ENCODE data around the gene IPO4. TPM values are rescaled to one million over a fixed set of nuclear protein-coding genes. Genes with fewer than 3 reads are reported as not detected.

IPO4 gene
- total and polyA plus RNA-seq, 2 experiments from 2014 or later, result 19.0 to 19.5 TPM

DNA sequence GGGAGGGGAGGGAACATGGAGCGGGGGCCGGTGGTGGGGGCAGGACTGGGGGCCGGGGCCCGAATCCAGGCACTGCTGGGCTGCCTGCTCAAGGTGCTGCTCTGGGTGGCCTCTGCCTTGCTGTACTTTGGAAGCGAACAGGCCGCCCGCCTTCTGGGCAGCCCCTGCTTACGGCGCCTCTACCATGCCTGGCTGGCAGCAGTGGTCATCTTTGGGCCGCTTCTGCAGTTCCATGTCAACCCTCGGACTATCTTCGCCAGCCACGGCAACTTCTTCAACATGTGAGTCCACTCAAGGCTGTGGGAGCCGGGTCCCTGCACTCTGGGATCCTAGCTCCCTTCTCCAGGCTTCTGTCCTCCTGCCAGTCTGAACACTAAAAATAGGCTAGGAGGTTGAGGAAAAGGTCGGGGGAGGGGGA is 57.1 kb downstream of the IPO4 start:
- Histone ChIP-seq H3K9me3 (ENCODE audit: low read depth) (no peaks in the 10 kb centered on the region), H4K20me1 (ENCODE audit: insufficient read depth, poor library complexity, severe bottlenecking) (no peaks in the 10 kb centered on the region), H3K27ac (no peak overlapping the region), H3K36me3 (replicated peaks; ENCODE audit: insufficient read depth, low read depth) (no peaks in the 10 kb centered on the region), H3K4me3 (no peak overlapping the region), H3K4me2 (no peak overlapping the region), H3K9me2 (replicated peaks; ENCODE audit: insufficient read depth) (no peaks in the 10 kb centered on the region), H3K4me1 (ENCODE audit: insufficient read depth) (peaks cover under 1% of the 10 kb centered on the region), H2AFZ (no peak overlapping the region), H3K79me2 (peaks cover 5% of the 10 kb centered on the region), H3K27me3 (no peaks in the 10 kb centered on the region)
- 89% methylated on average over 9 of the region's 15 CpGs for whole genome bisulfite sequencing (ENCODE audit: low lambda C conversion rate, missing lambda C conversion rate)
- DNase-seq (ENCODE audit: low spot score), result no peak
- TF ChIP-seq EZH2 (IDR thresholded peaks at IDR 0.05; ENCODE audit: borderline replicate concordance) (no peak), EZH2phosphoT487 (IDR thresholded peaks at IDR 0.05; ENCODE audit: low read depth, severe bottlenecking, unreplicated experiment) (no peak)
- TF ChIP-seq, protein P1, sequence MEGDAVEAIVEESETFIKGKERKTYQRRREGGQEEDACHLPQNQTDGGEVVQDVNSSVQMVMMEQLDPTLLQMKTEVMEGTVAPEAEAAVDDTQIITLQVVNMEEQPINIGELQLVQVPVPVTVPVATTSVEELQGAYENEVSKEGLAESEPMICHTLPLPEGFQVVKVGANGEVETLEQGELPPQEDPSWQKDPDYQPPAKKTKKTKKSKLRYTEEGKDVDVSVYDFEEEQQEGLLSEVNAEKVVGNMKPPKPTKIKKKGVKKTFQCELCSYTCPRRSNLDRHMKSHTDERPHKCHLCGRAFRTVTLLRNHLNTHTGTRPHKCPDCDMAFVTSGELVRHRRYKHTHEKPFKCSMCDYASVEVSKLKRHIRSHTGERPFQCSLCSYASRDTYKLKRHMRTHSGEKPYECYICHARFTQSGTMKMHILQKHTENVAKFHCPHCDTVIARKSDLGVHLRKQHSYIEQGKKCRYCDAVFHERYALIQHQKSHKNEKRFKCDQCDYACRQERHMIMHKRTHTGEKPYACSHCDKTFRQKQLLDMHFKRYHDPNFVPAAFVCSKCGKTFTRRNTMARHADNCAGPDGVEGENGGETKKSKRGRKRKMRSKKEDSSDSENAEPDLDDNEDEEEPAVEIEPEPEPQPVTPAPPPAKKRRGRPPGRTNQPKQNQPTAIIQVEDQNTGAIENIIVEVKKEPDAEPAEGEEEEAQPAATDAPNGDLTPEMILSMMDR (IDR thresholded peaks at IDR 0.05; ENCODE audit: poor library complexity), result no peak

DNA sequence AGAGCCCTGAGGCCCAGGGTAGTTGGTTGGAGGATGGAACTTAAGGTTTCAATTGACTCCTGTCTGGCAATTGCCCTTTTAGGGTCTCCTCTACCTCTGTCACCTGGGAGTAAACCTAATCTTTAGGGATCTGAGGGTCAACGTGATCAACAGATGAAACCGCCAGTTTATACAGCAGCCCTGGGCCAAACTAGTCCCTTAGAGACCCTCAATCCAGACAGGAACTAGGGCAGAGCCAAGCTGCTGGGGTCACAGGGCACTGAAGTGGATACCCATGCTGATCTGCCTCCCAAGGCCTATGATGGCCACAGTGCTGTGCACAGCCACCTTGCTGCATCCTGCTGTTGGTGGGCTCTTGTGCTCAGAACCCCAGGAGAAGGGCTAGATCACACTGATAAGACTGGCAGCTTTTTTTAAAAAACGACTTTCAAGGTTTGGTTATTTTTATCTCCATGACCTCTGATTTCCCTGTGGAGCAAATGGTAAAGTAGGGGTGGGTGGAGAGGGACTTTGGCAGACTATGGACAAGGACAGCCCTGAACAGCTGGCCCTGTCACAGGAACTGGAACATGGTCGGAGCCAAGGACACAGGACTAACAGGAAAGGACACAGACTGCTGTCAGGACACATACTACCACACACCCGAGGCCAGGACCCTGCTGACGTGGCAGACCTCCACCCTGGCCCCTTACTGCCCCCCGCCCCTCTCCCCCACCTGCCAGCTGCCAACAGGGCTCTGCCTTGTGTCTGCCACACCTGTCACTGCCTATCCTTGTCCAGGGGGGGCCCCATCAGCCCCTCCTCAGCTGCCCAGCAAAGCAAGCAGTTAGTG is 57.7 kb downstream of the IPO4 start:
- no peak overlapping the region for H2AFZ ChIP-seq
- H3K79me2 ChIP-seq, result no peaks in the 10 kb centered on the region
- H4K20me1 ChIP-seq (ENCODE audit: insufficient read depth, poor library complexity, severe bottlenecking), result no peaks in the 10 kb centered on the region
- H3K4me1 ChIP-seq (ENCODE audit: insufficient read depth), result no peaks in the 10 kb centered on the region
- no peaks in the 10 kb centered on the region for H3K9me2 ChIP-seq (replicated peaks; ENCODE audit: insufficient read depth)
- no peak overlapping the region for H3K27ac ChIP-seq
- no peaks in the 10 kb centered on the region for H3K36me3 ChIP-seq (replicated peaks; ENCODE audit: insufficient read depth, low read depth)
- no peak overlapping the region for H3K4me3 ChIP-seq
- H3K4me2 ChIP-seq, result no peak overlapping the region
- DNase-seq (ENCODE audit: low spot score), result no peak
- no peaks in the 10 kb centered on the region for H3K9me3 ChIP-seq (ENCODE audit: low read depth)
- no peaks in the 10 kb centered on the region for H3K27me3 ChIP-seq
- WGBS (ENCODE audit: low lambda C conversion rate, missing lambda C conversion rate), result 64% methylated on average over 7 of the region's 7 CpGs
- TF ChIP-seq, protein P1 (IDR thresholded peaks at IDR 0.05; ENCODE audit: poor library complexity), result no peak
- TF ChIP-seq EZH2phosphoT487 (IDR thresholded peaks at IDR 0.05; ENCODE audit: low read depth, severe bottlenecking, unreplicated experiment) (no peak), EZH2 (IDR thresholded peaks at IDR 0.05; ENCODE audit: borderline replicate concordance) (no peak)

DNA sequence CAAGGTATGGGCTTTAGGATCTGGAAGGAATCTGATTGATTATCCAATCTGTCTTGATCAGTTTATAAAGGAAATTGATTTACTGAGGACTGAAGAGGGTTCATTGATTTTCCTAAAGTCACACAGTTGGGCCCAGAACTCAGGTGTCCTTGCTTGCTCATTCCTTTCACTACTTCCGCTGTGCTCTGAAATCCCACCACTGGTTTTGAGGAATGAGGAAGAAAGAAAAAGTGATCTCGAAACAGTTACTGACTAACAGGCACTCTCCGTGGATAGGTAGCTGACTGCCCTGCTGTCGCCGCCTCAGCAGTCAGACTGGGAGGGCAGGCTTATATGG is 58.3 kb downstream of the IPO4 start, which contains the start of gene FITM1:
Gene FITM1, plus strand, starts transcription at position 280 of the 337 bp plus-strand sequence. CDS start 905 bp downstream, outside the sequence.
- Histone ChIP-seq H3K79me2 (no peaks in the 10 kb centered on the region), H4K20me1 (ENCODE audit: insufficient read depth, poor library complexity, severe bottlenecking) (no peaks in the 10 kb centered on the region), H3K9me2 (replicated peaks; ENCODE audit: insufficient read depth) (no peaks in the 10 kb centered on the region), H3K27me3 (no peaks in the 10 kb centered on the region), H3K9me3 (ENCODE audit: low read depth) (no peaks in the 10 kb centered on the region), H3K4me2 (no peak within 1 kb of the TSS), H3K27ac (no peak within 1 kb of the TSS), H2AFZ (no peak within 1 kb of the TSS), H3K36me3 (replicated peaks; ENCODE audit: insufficient read depth, low read depth) (no peaks in the 10 kb centered on the region), H3K4me3 (no peak within 1 kb of the TSS), H3K4me1 (ENCODE audit: insufficient read depth) (no peaks in the 10 kb centered on the region)
- WGBS (ENCODE audit: low lambda C conversion rate, missing lambda C conversion rate), result 81% methylated on average over 5 of the region's 5 CpGs
- no peak for TF ChIP-seq EZH2 (IDR thresholded peaks at IDR 0.05; ENCODE audit: borderline replicate concordance)
- TF ChIP-seq EZH2phosphoT487 (IDR thresholded peaks at IDR 0.05; ENCODE audit: low read depth, severe bottlenecking, unreplicated experiment), result no peak
- no peak for DNase-seq (ENCODE audit: low spot score)

Small RNA genes within 50 kb of the gene (microRNA-seq; reads per million reads assigned to microRNA genes)
- gene MIR7703, result not detected

Small RNA genes within 50 kb of the gene (small RNA-seq; reads per million reads assigned to genes)
- gene AL136295.4 (not detected), gene CHMP4A (not detected), gene IPO4 (0.09 reads per million), gene IRF9 (not detected), gene MDP1 (not detected), gene RNA5SP383 (not detected)

Other genes with a start within 250 kb of the IPO4 start
Only the 30 nearest of the 34 such genes appear.
- gene DHRS4L2, start 199.9 kb downstream of the IPO4 start, total RNA-seq, result 14.6 and 15.2 TPM in 2 replicates
- 22.6 and 28.4 TPM in 2 replicates for gene DHRS4L2, start 199.9 kb downstream of the IPO4 start, polyA plus RNA-seq
- 0.37 and 0.40 TPM in 2 replicates for gene CARMIL3, start 136.8 kb downstream of the IPO4 start, total RNA-seq
- gene CARMIL3, start 136.8 kb downstream of the IPO4 start, polyA plus RNA-seq, result 0.46 TPM in 1 of 2 replicates, not detected in the other
- gene CPNE6, start 117.3 kb downstream of the IPO4 start, total RNA-seq, result not detected in 2 replicates
- gene CPNE6, start 117.3 kb downstream of the IPO4 start, polyA plus RNA-seq, result not detected in 2 replicates
- gene PCK2, start 94.5 kb downstream of the IPO4 start, total RNA-seq, result 68.7 and 76.5 TPM in 2 replicates
- 75.0 and 88.8 TPM in 2 replicates for gene PCK2, start 94.5 kb downstream of the IPO4 start, polyA plus RNA-seq
- gene DCAF11, start 74.0 kb downstream of the IPO4 start, total RNA-seq, result 78.9 and 85.4 TPM in 2 replicates
- gene DCAF11, start 74.0 kb downstream of the IPO4 start, polyA plus RNA-seq, result 50.3 and 55.6 TPM in 2 replicates
- gene NRL, start 73.9 kb downstream of the IPO4 start, total RNA-seq, result 1.2 and 4.8 TPM in 2 replicates
- gene NRL, start 73.9 kb downstream of the IPO4 start, polyA plus RNA-seq, result 2.4 and 3.3 TPM in 2 replicates
- gene FITM1, start 58.2 kb downstream of the IPO4 start, total RNA-seq, result 0.24 and 1.0 TPM in 2 replicates
- 0.62 and 2.2 TPM in 2 replicates for gene FITM1, start 58.2 kb downstream of the IPO4 start, polyA plus RNA-seq
- gene PSME1, start 52.6 kb downstream of the IPO4 start, total RNA-seq, result 123 and 134 TPM in 2 replicates
- gene PSME1, start 52.6 kb downstream of the IPO4 start, polyA plus RNA-seq, result 202 and 238 TPM in 2 replicates
- gene EMC9, start 47.2 kb downstream of the IPO4 start, total RNA-seq, result 13.8 TPM in 2 replicates
- 32.2 and 34.1 TPM in 2 replicates for gene EMC9, start 47.2 kb downstream of the IPO4 start, polyA plus RNA-seq
- 62.7 and 75.5 TPM in 2 replicates for gene PSME2, start 42.2 kb downstream of the IPO4 start, total RNA-seq
- 178 and 189 TPM in 2 replicates for gene PSME2, start 42.2 kb downstream of the IPO4 start, polyA plus RNA-seq
- 27.8 and 35.0 TPM in 2 replicates for gene RNF31, start 41.3 kb downstream of the IPO4 start, total RNA-seq
- 27.3 and 29.7 TPM in 2 replicates for gene RNF31, start 41.3 kb downstream of the IPO4 start, polyA plus RNA-seq
- gene IRF9, start 27.6 kb downstream of the IPO4 start, total RNA-seq, result 33.7 and 42.7 TPM in 2 replicates
- gene IRF9, start 27.6 kb downstream of the IPO4 start, polyA plus RNA-seq, result 66.9 and 79.5 TPM in 2 replicates
- 28.5 and 44.8 TPM in 2 replicates for gene REC8, start 16.7 kb downstream of the IPO4 start, total RNA-seq
- gene REC8, start 16.7 kb downstream of the IPO4 start, polyA plus RNA-seq, result 170 and 193 TPM in 2 replicates
- gene TM9SF1, start 6.6 kb upstream of the IPO4 start, total RNA-seq, result 68.1 and 75.4 TPM in 2 replicates
- gene TM9SF1, start 6.6 kb upstream of the IPO4 start, polyA plus RNA-seq, result 84.0 and 86.1 TPM in 2 replicates
- 0.84 TPM in 1 of 2 replicates, not detected in the other for gene TSSK4, start 16.9 kb upstream of the IPO4 start, total RNA-seq
- gene TSSK4, start 16.9 kb upstream of the IPO4 start, polyA plus RNA-seq, result 0.74 and 1.4 TPM in 2 replicates
- gene CHMP4A, start 24.7 kb upstream of the IPO4 start, total RNA-seq, result 25.6 and 40.8 TPM in 2 replicates
- 73.6 and 106 TPM in 2 replicates for gene CHMP4A, start 24.7 kb upstream of the IPO4 start, polyA plus RNA-seq
- gene MDP1, start 27.2 kb upstream of the IPO4 start, total RNA-seq, result 8.0 and 12.2 TPM in 2 replicates
- gene MDP1, start 27.2 kb upstream of the IPO4 start, polyA plus RNA-seq, result 16.1 and 20.9 TPM in 2 replicates
- gene NEDD8, start 43.6 kb upstream of the IPO4 start, total RNA-seq, result 158 and 162 TPM in 2 replicates
- gene NEDD8, start 43.6 kb upstream of the IPO4 start, polyA plus RNA-seq, result 326 TPM in 2 replicates
- gene GMPR2, start 44.1 kb upstream of the IPO4 start, total RNA-seq, result 70.2 and 83.4 TPM in 2 replicates
- gene GMPR2, start 44.1 kb upstream of the IPO4 start, polyA plus RNA-seq, result 62.4 and 69.6 TPM in 2 replicates
- gene TINF2, start 53.8 kb upstream of the IPO4 start, total RNA-seq, result 34.0 and 36.5 TPM in 2 replicates
- 39.6 and 42.5 TPM in 2 replicates for gene TINF2, start 53.8 kb upstream of the IPO4 start, polyA plus RNA-seq
- 0.33 and 0.56 TPM in 2 replicates for gene TGM1, start 74.4 kb upstream of the IPO4 start, total RNA-seq
- gene TGM1, start 74.4 kb upstream of the IPO4 start, polyA plus RNA-seq, result 1.5 and 1.9 TPM in 2 replicates
- 13.0 and 18.2 TPM in 2 replicates for gene RABGGTA, start 82.8 kb upstream of the IPO4 start, total RNA-seq
- gene RABGGTA, start 82.8 kb upstream of the IPO4 start, polyA plus RNA-seq, result 36.0 and 52.1 TPM in 2 replicates
- gene DHRS1, start 111.0 kb upstream of the IPO4 start, total RNA-seq, result 23.0 and 29.9 TPM in 2 replicates
- gene DHRS1, start 111.0 kb upstream of the IPO4 start, polyA plus RNA-seq, result 39.5 and 55.9 TPM in 2 replicates
- 12.5 and 13.2 TPM in 2 replicates for gene NOP9, start 111.0 kb upstream of the IPO4 start, total RNA-seq
- gene NOP9, start 111.0 kb upstream of the IPO4 start, polyA plus RNA-seq, result 2.4 and 3.7 TPM in 2 replicates
- 43.0 and 56.9 TPM in 2 replicates for gene CIDEB, start 119.2 kb upstream of the IPO4 start, total RNA-seq
- gene CIDEB, start 119.2 kb upstream of the IPO4 start, polyA plus RNA-seq, result 46.3 and 59.9 TPM in 2 replicates
- gene LTB4R2, start 121.3 kb upstream of the IPO4 start, total RNA-seq, result 3.3 and 3.6 TPM in 2 replicates
- 0.56 and 0.92 TPM in 2 replicates for gene LTB4R2, start 121.3 kb upstream of the IPO4 start, polyA plus RNA-seq
- 4.2 and 5.1 TPM in 2 replicates for gene LTB4R, start 122.7 kb upstream of the IPO4 start, total RNA-seq
- 3.6 and 6.2 TPM in 2 replicates for gene LTB4R, start 122.7 kb upstream of the IPO4 start, polyA plus RNA-seq
- gene ADCY4, start 146.3 kb upstream of the IPO4 start, total RNA-seq, result 0.63 and 1.4 TPM in 2 replicates
- 1.3 and 4.1 TPM in 2 replicates for gene ADCY4, start 146.3 kb upstream of the IPO4 start, polyA plus RNA-seq
- 4.8 and 9.1 TPM in 2 replicates for gene RIPK3, start 151.2 kb upstream of the IPO4 start, total RNA-seq
- gene RIPK3, start 151.2 kb upstream of the IPO4 start, polyA plus RNA-seq, result 7.0 and 7.4 TPM in 2 replicates
- gene NFATC4, start 179.4 kb upstream of the IPO4 start, total RNA-seq, result 37.8 and 45.0 TPM in 2 replicates
- gene NFATC4, start 179.4 kb upstream of the IPO4 start, polyA plus RNA-seq, result 68.8 and 84.5 TPM in 2 replicates